Activated naive CD4-positive, alpha-beta T cell treated with anti-CD3 and anti-CD28 coated beads for 36 hours (primary cell): ENCODE measurements around the gene RBBP8. TPM values are rescaled to one million over a fixed set of nuclear protein-coding genes. Genes with fewer than 3 reads are reported as not detected.
"Not testable (repeated sequence)": the region's sequence is repeated elsewhere in the genome, so short reads cannot be mapped to it uniquely, and the experiment has no call there.

Experiments used
- CTCF ChIA-PET: fragments of 350-600 bp; sonication (Branson Sonifier 250); formaldehyde crosslinking; loops from one replicate; lab custom pipeline; 2021; ENCODE audit warnings: antibody characterized with exemption; lab: Charles Lee
- DNase-seq: peaks from one replicate; pipeline ENCODE4 v3.0.0-alpha.2; 2020
- H3K27ac Mint-ChIP-seq: one replicate; pipeline ENCODE4 v1.8.0; 2021; ENCODE audit warnings: mild to moderate bottlenecking, mixed read lengths
- H3K27me3 Mint-ChIP-seq: one replicate; pipeline ENCODE4 v1.8.0; 2021; ENCODE audit warnings: low read depth, mixed read lengths
- H3K36me3 Mint-ChIP-seq: one replicate; pipeline ENCODE4 v1.8.0; 2021; ENCODE audit warnings: low read depth, mixed read lengths
- H3K4me1 Mint-ChIP-seq: one replicate; pipeline ENCODE4 v1.8.0; 2021; ENCODE audit warnings: low read depth, mixed read lengths
- H3K4me3 Mint-ChIP-seq: one replicate; pipeline ENCODE4 v1.8.0; 2021; ENCODE audit warnings: mild to moderate bottlenecking, moderate library complexity, mixed read lengths
- H3K9me3 Mint-ChIP-seq: one replicate; pipeline ENCODE4 v1.8.0; 2021; ENCODE audit warnings: mixed read lengths
- intact Hi-C: fragments of 100-400 bp; cut with micrococcal nuclease; formaldehyde crosslinking; loops from one replicate; pipeline ENCODE4 v1.15.1; 2023
- total RNA-seq, 2 experiments: library from RNA; stranded (reverse); gene quantifications; one replicate each; pipeline ENCODE4 v1.2.3, GENCODE V29; 2021

Gene RBBP8
- total RNA-seq, 2 experiments from 2014 or later: 77.7 to 83.7 TPM

GRCh38 chr18:22946217-22946616 lies 13.1 kb downstream of the RBBP8 start:
- no peak for DNase-seq
- H3K9me3 Mint-ChIP-seq: no peaks in the 10 kb centered on the region
- no peaks in the 10 kb centered on the region for H3K4me1 Mint-ChIP-seq
- intact Hi-C loops: no loop called here
- CTCF ChIA-PET: no interaction called here
- H3K36me3 Mint-ChIP-seq: peaks cover 39% of the 10 kb centered on the region
- H3K27ac Mint-ChIP-seq: no peak overlapping the region
- H3K4me3 Mint-ChIP-seq: no peak overlapping the region
- H3K27me3 Mint-ChIP-seq: no peaks in the 10 kb centered on the region

GRCh38 chr18:22946846-22947245 lies 13.7 kb downstream of the RBBP8 start:
- intact Hi-C loops: no loop called here
- Mint-ChIP-seq H3K9me3 (no peaks in the 10 kb centered on the region), H3K27me3 (no peaks in the 10 kb centered on the region), H3K4me1 (no peaks in the 10 kb centered on the region), H3K27ac (no peak overlapping the region), H3K36me3 (peaks cover 46% of the 10 kb centered on the region), H3K4me3 (no peak overlapping the region)
- CTCF ChIA-PET: no interaction called here
- DNase-seq: no peak

DNA sequence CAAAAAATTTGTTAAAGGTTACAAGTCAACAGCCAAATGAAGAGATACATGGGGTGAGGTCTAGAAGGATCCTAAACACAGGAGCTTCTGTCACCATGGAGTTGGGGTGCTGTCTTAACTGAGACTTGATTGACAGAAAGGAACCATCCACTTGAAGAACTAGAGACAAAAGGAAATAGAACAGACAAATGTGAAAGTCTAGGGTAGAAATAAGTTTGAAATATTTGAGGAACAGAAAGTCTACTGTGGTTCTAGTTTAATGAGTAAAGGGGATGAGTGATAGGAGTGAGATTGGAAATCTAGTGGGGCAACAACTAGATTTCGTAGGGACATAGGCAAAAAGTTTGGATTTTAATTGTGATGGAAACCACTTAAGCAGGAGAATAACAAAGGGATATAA lies 18.7 kb downstream of the RBBP8 start:
- Mint-ChIP-seq H3K36me3 (peaks cover 71% of the 10 kb centered on the region), H3K9me3 (no peaks in the 10 kb centered on the region), H3K4me1 (peaks cover 6% of the 10 kb centered on the region), H3K4me3 (no peak overlapping the region), H3K27ac (no peak overlapping the region), H3K27me3 (no peaks in the 10 kb centered on the region)
- intact Hi-C loops: no loop called here
- no peak for DNase-seq
- CTCF ChIA-PET: no interaction called here

GRCh38 chr18:22952525-22952924 lies 19.4 kb downstream of the RBBP8 start:
- intact Hi-C loops: no loop called here
- H3K36me3 Mint-ChIP-seq: peaks cover 68% of the 10 kb centered on the region
- H3K27me3 Mint-ChIP-seq: no peaks in the 10 kb centered on the region
- H3K4me1 Mint-ChIP-seq: peaks cover 6% of the 10 kb centered on the region
- no peaks in the 10 kb centered on the region for H3K9me3 Mint-ChIP-seq
- CTCF ChIA-PET: no interaction called here
- H3K27ac Mint-ChIP-seq: no peak overlapping the region
- H3K4me3 Mint-ChIP-seq: no peak overlapping the region
- no peak for DNase-seq

- DNase-seq, H3K9me3 Mint-ChIP-seq, H3K27me3 Mint-ChIP-seq, H3K4me3 Mint-ChIP-seq, CTCF ChIA-PET, H3K4me1 Mint-ChIP-seq, intact Hi-C loops, H3K27ac Mint-ChIP-seq: not testable (repeated sequence)
- H3K36me3 Mint-ChIP-seq: peaks cover 72% of the 10 kb centered on the region
These were observed 20.9 kb downstream of the RBBP8 start for GRCh38 chr18:22953982-22954381.

GRCh38 chr18:22956226-22956625 lies 23.1 kb downstream of the RBBP8 start:
- H3K36me3 Mint-ChIP-seq: peaks cover 60% of the 10 kb centered on the region
- intact Hi-C loops: no loop called here
- H3K27me3 Mint-ChIP-seq: no peaks in the 10 kb centered on the region
- H3K4me3 Mint-ChIP-seq: no peak overlapping the region
- no peak overlapping the region for H3K27ac Mint-ChIP-seq
- H3K9me3 Mint-ChIP-seq: no peaks in the 10 kb centered on the region
- CTCF ChIA-PET: no interaction called here
- DNase-seq: no peak
- peaks cover 9% of the 10 kb centered on the region for H3K4me1 Mint-ChIP-seq

DNA sequence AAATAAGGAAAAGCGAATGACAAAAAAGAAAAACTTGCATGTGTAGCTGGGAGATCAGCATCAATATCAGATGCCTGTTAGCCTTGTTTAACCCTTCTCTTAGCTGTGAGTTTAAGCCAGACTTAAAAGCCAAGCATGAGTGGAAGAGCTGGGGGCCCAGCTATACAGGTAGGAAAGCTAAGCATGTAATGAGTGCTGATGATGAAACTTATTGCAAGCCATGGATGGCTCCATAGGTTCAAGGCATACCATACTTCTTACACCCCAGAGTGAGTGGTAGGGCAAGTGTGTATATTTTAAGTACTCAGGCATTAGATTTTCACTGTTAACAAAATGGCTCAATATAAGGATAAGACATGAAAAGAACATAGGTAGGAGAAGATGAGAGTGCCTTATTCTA lies 28.0 kb downstream of the RBBP8 start:
- intact Hi-C loops: no loop called here
- DNase-seq: no peak
- Mint-ChIP-seq H3K27me3 (no peaks in the 10 kb centered on the region), H3K36me3 (peaks cover 38% of the 10 kb centered on the region), H3K27ac (no peak overlapping the region), H3K4me3 (no peak overlapping the region), H3K4me1 (peaks cover 7% of the 10 kb centered on the region), H3K9me3 (no peaks in the 10 kb centered on the region)
- CTCF ChIA-PET: interaction anchor here (0.6 to 1.2 kb wide), 2 partner anchors 247 to 350 kb away, joined by 3 read pairs; no protein-coding TSS in a partner anchor

DNA sequence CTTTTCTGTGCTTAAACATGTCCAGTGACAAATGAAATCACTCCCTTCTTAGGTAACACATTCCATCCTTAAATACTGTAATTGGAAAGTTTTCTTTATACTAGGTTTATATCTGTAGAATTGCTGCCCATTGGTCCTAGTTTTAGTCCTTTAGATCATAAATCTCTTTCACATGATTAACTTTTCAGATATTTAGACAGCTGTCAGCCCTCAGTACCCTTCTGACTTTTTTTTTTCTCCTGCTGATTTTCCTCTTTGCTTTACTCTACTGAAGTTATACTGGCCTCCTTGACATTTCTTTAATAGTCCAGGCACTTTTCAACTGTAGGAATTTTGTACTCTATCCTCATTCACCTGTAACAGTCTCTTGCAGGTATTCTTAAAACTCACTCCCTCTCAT lies 28.9 kb downstream of the RBBP8 start:
- Mint-ChIP-seq H3K36me3 (peaks cover 34% of the 10 kb centered on the region), H3K27me3 (no peaks in the 10 kb centered on the region), H3K4me1 (peaks cover 7% of the 10 kb centered on the region), H3K9me3 (no peaks in the 10 kb centered on the region), H3K4me3 (no peak overlapping the region), H3K27ac (no peak overlapping the region)
- intact Hi-C loops: no loop called here
- DNase-seq: no peak
- CTCF ChIA-PET: interaction anchor here (0.6 kb wide), 1 partner anchor 349 kb away, joined by 3 read pairs; no protein-coding TSS in a partner anchor

GRCh38 chr18:22964116-22964515 lies 31.0 kb downstream of the RBBP8 start:
- Mint-ChIP-seq H3K9me3 (no peaks in the 10 kb centered on the region), H3K27ac (peak overlapping the region; percentile 53), H3K36me3 (peaks cover 30% of the 10 kb centered on the region), H3K4me1 (peaks cover 5% of the 10 kb centered on the region), H3K27me3 (no peaks in the 10 kb centered on the region), H3K4me3 (no peak overlapping the region)
- intact Hi-C loops: no loop called here
- no peak for DNase-seq
- CTCF ChIA-PET: no interaction called here

DNA sequence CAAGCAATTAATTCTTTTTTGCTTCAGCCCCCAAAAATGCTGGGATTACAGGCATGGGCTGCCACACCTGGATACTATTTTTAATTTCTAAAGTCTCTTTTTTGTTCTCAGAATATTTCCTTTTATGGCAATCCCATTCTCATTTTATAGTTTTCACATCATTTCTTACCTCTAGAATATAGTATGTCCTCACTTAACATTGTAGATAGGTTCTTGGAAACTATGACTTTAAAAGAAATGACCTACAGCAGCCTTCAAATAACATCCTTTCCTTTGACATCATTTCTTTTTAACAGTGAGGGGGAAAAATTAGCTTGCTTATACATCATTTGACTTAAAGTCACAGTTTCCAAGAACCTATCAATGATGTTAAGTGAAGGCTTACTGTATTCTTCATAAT lies 31.6 kb downstream of the RBBP8 start:
- H3K4me3 Mint-ChIP-seq: no peak overlapping the region
- no peak for DNase-seq
- H3K27ac Mint-ChIP-seq: no peak overlapping the region
- no peaks in the 10 kb centered on the region for H3K27me3 Mint-ChIP-seq
- H3K9me3 Mint-ChIP-seq: no peaks in the 10 kb centered on the region
- CTCF ChIA-PET: no interaction called here
- peaks cover 5% of the 10 kb centered on the region for H3K4me1 Mint-ChIP-seq
- peaks cover 28% of the 10 kb centered on the region for H3K36me3 Mint-ChIP-seq
- intact Hi-C loops: no loop called here

DNA sequence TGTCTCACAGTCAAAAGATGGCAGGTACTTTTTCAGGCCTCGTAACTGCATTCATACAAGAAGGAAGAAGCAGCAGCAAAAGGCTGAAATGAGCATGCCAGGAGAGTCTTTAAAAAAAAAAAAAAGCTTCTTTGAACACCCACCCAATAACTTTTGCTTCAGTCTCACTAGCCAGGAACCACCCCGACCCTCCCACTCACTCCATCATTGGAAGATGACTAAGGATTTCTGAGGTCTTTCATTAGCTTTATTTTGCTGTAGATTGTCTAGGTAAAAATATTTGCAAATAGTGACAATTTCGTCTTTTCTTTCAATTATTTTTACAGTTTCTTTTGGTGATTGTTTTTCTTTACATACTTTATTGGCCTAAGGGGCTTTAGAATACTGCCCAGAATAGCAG lies 37.9 kb downstream of the RBBP8 start:
- Mint-ChIP-seq H3K27me3 (no peaks in the 10 kb centered on the region), H3K36me3 (peaks cover 31% of the 10 kb centered on the region), H3K27ac (no peak overlapping the region), H3K9me3 (no peaks in the 10 kb centered on the region), H3K4me1 (peaks cover 8% of the 10 kb centered on the region), H3K4me3 (no peak overlapping the region)
- CTCF ChIA-PET: interaction anchor here (0.5 to 0.7 kb wide), 2 partner anchors 80 to 990 kb away, joined by 3 read pairs; no protein-coding TSS in a partner anchor
- intact Hi-C loops: no loop called here
- no peak for DNase-seq

DNA sequence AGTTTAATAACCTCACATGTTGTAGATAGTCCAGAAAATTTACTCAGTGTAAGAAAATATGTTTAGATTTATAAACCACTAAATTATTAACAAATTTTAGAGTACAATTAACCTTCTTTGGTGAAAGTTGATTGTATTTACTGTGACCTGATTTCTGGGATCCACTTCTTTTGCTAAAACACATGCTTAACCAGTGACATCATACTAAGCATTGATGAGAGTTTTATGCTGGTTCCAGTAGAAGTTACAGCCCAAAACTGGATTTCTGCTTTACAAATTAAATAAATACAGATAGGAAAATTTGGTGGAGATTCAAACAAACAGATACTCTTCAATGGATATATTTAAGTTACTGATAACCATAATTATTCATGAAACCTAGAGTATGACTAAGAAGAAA lies 40.9 kb downstream of the RBBP8 start:
- no peaks in the 10 kb centered on the region for H3K9me3 Mint-ChIP-seq
- DNase-seq: no peak
- H3K27me3 Mint-ChIP-seq: no peaks in the 10 kb centered on the region
- CTCF ChIA-PET: no interaction called here
- intact Hi-C loops: no loop called here
- peaks cover 34% of the 10 kb centered on the region for H3K36me3 Mint-ChIP-seq
- no peak overlapping the region for H3K27ac Mint-ChIP-seq
- peaks cover 22% of the 10 kb centered on the region for H3K4me1 Mint-ChIP-seq
- no peak overlapping the region for H3K4me3 Mint-ChIP-seq

DNA sequence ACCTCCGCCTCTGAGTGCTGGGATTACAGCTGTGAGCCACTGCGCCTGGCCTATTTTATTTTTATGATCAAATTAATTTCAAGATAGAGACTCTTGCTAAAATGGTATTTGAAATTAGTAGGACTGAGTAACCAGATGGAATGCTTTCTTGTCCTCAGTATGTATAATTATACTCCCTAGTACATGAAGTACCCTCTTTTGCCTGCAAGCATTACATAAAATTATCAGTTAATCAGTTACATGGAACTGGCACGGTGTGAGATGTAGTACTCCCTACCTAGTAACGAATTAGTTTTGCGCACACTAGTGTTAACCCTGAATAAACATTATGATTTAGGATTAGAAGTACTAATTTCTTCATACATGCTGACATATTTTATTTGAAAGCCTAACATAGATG lies 41.6 kb downstream of the RBBP8 start:
- intact Hi-C loops: no loop called here
- H3K27ac Mint-ChIP-seq: no peak overlapping the region
- peaks cover 24% of the 10 kb centered on the region for H3K4me1 Mint-ChIP-seq
- no peak for DNase-seq
- no peaks in the 10 kb centered on the region for H3K9me3 Mint-ChIP-seq
- peaks cover 34% of the 10 kb centered on the region for H3K36me3 Mint-ChIP-seq
- CTCF ChIA-PET: interaction anchor here (0.9 to 1.1 kb wide), 2 partner anchors 45 to 176 kb away, joined by 3 read pairs; no protein-coding TSS in a partner anchor
- H3K27me3 Mint-ChIP-seq: no peaks in the 10 kb centered on the region
- no peak overlapping the region for H3K4me3 Mint-ChIP-seq
